Endothelial cell of umbilical vein (primary cell): ENCODE results near the gene NECAB2. TPM values are rescaled to one million over a fixed set of nuclear protein-coding genes. Genes with fewer than 3 reads are reported as not detected.

Experiments used
- BruUV-seq: library from RNA; stranded (reverse); fragments of 400-500 nt; replicated peaks from 2 replicates; lab custom pipeline; 2021; lab: Mats Ljungman, UMichigan
- CTCF ChIA-PET: fragments of 300-600, 350-600 bp; sonication (Branson Sonifier 250); formaldehyde crosslinking; loops from one replicate; lab custom pipeline; 2021; ENCODE audit warnings: antibody characterized with exemption, inconsistent platforms; lab: Charles Lee
- POLR2A ChIA-PET: fragments of 300-600, 350-600 bp; sonication (Branson Sonifier 250); formaldehyde crosslinking; loops from one replicate; lab custom pipeline; 2021; ENCODE audit warnings: antibody characterized with exemption, inconsistent platforms; lab: Charles Lee
- DNase-seq: peaks from one replicate; pipeline ENCODE4 v3.0.0-alpha.2; 2011; ENCODE audit warnings: low read depth, low spot score
- FAIRE-seq: peaks from 2 replicates; lab custom pipeline; 2011; peaks lifted over from hg19 to GRCh38; lab: Jason Lieb, UNC
- H2AFZ ChIP-seq: 2 replicates; pipeline ENCODE4 v1.6.0; 2012; ENCODE audit warnings: low read depth, low read length, control low read depth, inconsistent platforms
- H3K27ac ChIP-seq: 2 replicates; pipeline ENCODE4 v1.5.1; 2011; ENCODE audit warnings: low read depth, mild to moderate bottlenecking, control low read depth, low read length, moderate library complexity; ENCODE audit not compliant: insufficient read depth
- H3K27me3 ChIP-seq, 2 experiments: 2 replicates each; pipeline versions ENCODE4 v1.6.0 to v1.6.1; 2011; ENCODE audit warnings: low read length in 2 of 2, mixed read lengths in 1 of 2; ENCODE audit not compliant: control insufficient read depth in 2 of 2, insufficient read depth in 2 of 2
- H3K36me3 ChIP-seq, 2 experiments: 2 replicates in 1 of 2; 3 replicates in 1 of 2; pipeline ENCODE4 v1.5.1; 2011; ENCODE audit warnings: low read length in 2 of 2, mild to moderate bottlenecking in 1 of 2, moderate library complexity in 1 of 2; ENCODE audit not compliant: control insufficient read depth in 2 of 2, insufficient read depth in 2 of 2; ENCODE audit errors: extremely low read depth in 1 of 2
- H3K4me1 ChIP-seq: 3 replicates; pipeline ENCODE4 v1.5.1; 2011; ENCODE audit warnings: mild to moderate bottlenecking, low read length; ENCODE audit not compliant: control insufficient read depth, insufficient read depth; ENCODE audit errors: extremely low read depth
- H3K4me2 ChIP-seq: 2 replicates; pipeline ENCODE4 v1.6.1; 2011; ENCODE audit warnings: low read length, control low read depth, mixed read lengths; ENCODE audit not compliant: insufficient read depth
- H3K4me3 ChIP-seq, 3 experiments: fragments of 200-600 bp in 1 of 3; sonication (generic), shearing (Covaris generic) in 1 of 3; replicated peaks in 1 of 3; 2 replicates each; pipeline ENCODE4 v1.5.1; 2011 to 2016; ENCODE audit warnings: control low read depth in 3 of 3, low read length in 3 of 3, mild to moderate bottlenecking in 2 of 3, inconsistent platforms in 1 of 3, low read depth in 1 of 3, moderate library complexity in 1 of 3; ENCODE audit not compliant: insufficient read depth in 1 of 3
- H3K79me2 ChIP-seq: 2 replicates; pipeline ENCODE4 v1.6.0; 2012; ENCODE audit warnings: low read length, inconsistent platforms; ENCODE audit not compliant: control insufficient read depth, insufficient read depth
- H3K9ac ChIP-seq: replicated peaks from 2 replicates; pipeline ENCODE3; 2011; ENCODE audit warnings: low read length, control low read depth; ENCODE audit not compliant: insufficient read depth; ENCODE audit errors: extremely low read depth
- H3K9me1 ChIP-seq: replicated peaks from 3 replicates; pipeline ENCODE4 v1.6.0; 2011; ENCODE audit warnings: mild to moderate bottlenecking, low read length; ENCODE audit not compliant: control insufficient read depth, insufficient read depth; ENCODE audit errors: extremely low read depth
- H3K9me3 ChIP-seq: replicated peaks from 2 replicates; pipeline ENCODE4 v1.5.1; 2012; ENCODE audit warnings: low read length, inconsistent platforms; ENCODE audit not compliant: control insufficient read depth, insufficient read depth
- H4K20me1 ChIP-seq: replicated peaks from 2 replicates; pipeline ENCODE3; 2011; ENCODE audit warnings: mild to moderate bottlenecking, low read length; ENCODE audit not compliant: control insufficient read depth, insufficient read depth; ENCODE audit errors: extremely low read depth
- EZH2 ChIP-seq: IDR thresholded peaks from 2 replicates; pipeline ENCODE4 v1.6.1; 2012; ENCODE audit warnings: borderline replicate concordance, low read depth, mild to moderate bottlenecking, moderate library complexity, low read length, inconsistent platforms; ENCODE audit not compliant: severe bottlenecking
- FOS ChIP-seq: IDR thresholded peaks from 2 replicates; pipeline ENCODE4 v1.6.1; 2011; ENCODE audit warnings: mild to moderate bottlenecking, low read length, moderate library complexity, borderline replicate concordance; ENCODE audit not compliant: insufficient read depth
- GATA2 ChIP-seq: IDR thresholded peaks from 2 replicates; pipeline ENCODE4 v1.7.0; 2011; ENCODE audit warnings: low read depth, mild to moderate bottlenecking, moderate library complexity, mixed read lengths, low read length; ENCODE audit not compliant: insufficient read length, insufficient read depth
- JUN ChIP-seq: IDR thresholded peaks from 2 replicates; pipeline ENCODE4 v1.6.1; 2011; ENCODE audit warnings: borderline replicate concordance, low read depth; ENCODE audit not compliant: insufficient read length, insufficient read depth
- MYC ChIP-seq: IDR thresholded peaks from one replicate; pipeline ENCODE4 v1.6.1; 2011; ENCODE audit warnings: mild to moderate bottlenecking, low read depth, low read length
- POLR2A ChIP-seq: IDR thresholded peaks from 2 replicates; pipeline ENCODE4 v1.6.1; 2012; ENCODE audit warnings: low read depth, mild to moderate bottlenecking, control low read depth, low read length
- POLR2AphosphoS5 ChIP-seq: IDR thresholded peaks from 2 replicates; pipeline ENCODE4 v1.6.1; 2012; ENCODE audit warnings: low read depth, mild to moderate bottlenecking, control low read depth, low read length, moderate library complexity; ENCODE audit not compliant: insufficient read depth
- dilution Hi-C: fragments of 300-500 bp; cut with MboI; formaldehyde crosslinking; loops from one replicate; pipeline ENCODE4 v1.15.0; 2019; ENCODE audit warnings: low sequenced_read_pairs; ENCODE audit not compliant: extremely low pct_ligation_motif_present
- intact Hi-C: fragments of 100-400 bp; cut with micrococcal nuclease; formaldehyde crosslinking; loops from one replicate; pipeline ENCODE4 v1.10.0; 2022
- polyA plus RNA-seq, 4 experiments: library from polyadenylated mRNA; depleted of rRNA in 3 of 4; stranded (reverse) in 3 of 4; unstranded in 1 of 4; fragments of >200 nt; gene quantifications; 2 replicates each; pipeline versions ENCODE4 v1.2.1 to v1.2.3, GENCODE V29; 2011 to 2012; ENCODE audit warnings: missing spikeins in 1 of 4
- total RNA-seq: library from RNA; stranded (reverse); gene quantifications from 2 replicates; pipeline ENCODE4 v1.2.3, GENCODE V29; 2021
- TF ChIP-seq, protein P1 (sequence below): IDR thresholded peaks from 2 replicates; pipeline ENCODE4 v1.6.1; 2011; ENCODE audit not compliant: insufficient read depth, insufficient read length
- TF ChIP-seq, protein P2 (sequence below), 2 donors: IDR thresholded peaks; 1 replicate in 1 of 2; 2 replicates in 1 of 2; pipeline ENCODE4 v1.5.1; 2011; ENCODE audit warnings: low read length in 2 of 2, mild to moderate bottlenecking in 2 of 2, moderate library complexity in 2 of 2, control low read depth in 1 of 2, inconsistent platforms in 1 of 2, low read depth in 1 of 2; ENCODE audit not compliant: insufficient read depth in 1 of 2; ENCODE audit errors: extremely low read depth in 1 of 2

Gene NECAB2
- total and polyA plus RNA-seq, 2 donors (not counting 3 experiments of a cell fraction or from before 2014, with no cell fraction given) = 0.26 to 0.31 TPM

DNA sequence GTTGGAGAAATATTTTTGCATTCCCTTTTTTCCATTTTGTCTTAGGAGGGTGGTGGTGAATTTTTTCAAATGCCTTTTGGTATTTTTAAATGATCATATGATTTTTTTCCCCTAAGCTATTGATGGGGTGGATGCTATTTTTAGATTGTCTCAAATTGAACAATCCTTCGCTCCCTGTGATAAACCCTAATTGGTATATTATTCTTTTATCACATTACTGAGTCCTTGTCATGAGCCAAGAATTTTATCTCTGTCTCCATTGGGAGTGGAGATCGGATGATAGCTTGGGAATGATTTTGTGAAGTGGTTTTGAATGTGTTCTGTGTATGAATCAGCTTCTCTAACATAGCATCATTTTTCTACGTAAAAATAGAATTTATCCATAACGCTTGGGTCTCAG is 15.4 kb downstream of the NECAB2 start:
- Histone ChIP-seq H3K27me3 (peaks cover 2 to 7% of the 10 kb centered on the region in 2 experiments), H3K36me3 (no peaks in the 10 kb centered on the region), H3K9me1 (no peaks in the 10 kb centered on the region), H3K27ac (no peak overlapping the region), H3K4me1 (no peaks in the 10 kb centered on the region), H3K9me3 (no peaks in the 10 kb centered on the region), H4K20me1 (no peaks in the 10 kb centered on the region), H3K79me2 (no peaks in the 10 kb centered on the region), H2AFZ (no peak overlapping the region), H3K9ac (no peak overlapping the region), H3K4me2 (no peak overlapping the region), H3K4me3 (no peak overlapping the region)
- intact Hi-C loops = no loop called here
- DNase-seq (no peak), FAIRE-seq (no peak)
- POLR2A ChIA-PET = no interaction called here
- no TSS peak for BruUV-seq
- CTCF ChIA-PET = no interaction called here
- dilution Hi-C loops = no loop called here
- TF ChIP-seq POLR2A (no peak), FOS (no peak), MYC (no peak), EZH2 (no peak), POLR2AphosphoS5 (no peak), GATA2 (no peak), JUN (no peak)
- TF ChIP-seq, protein P1, sequence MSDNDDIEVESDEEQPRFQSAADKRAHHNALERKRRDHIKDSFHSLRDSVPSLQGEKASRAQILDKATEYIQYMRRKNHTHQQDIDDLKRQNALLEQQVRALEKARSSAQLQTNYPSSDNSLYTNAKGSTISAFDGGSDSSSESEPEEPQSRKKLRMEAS = no peak
- TF ChIP-seq, protein P2, sequence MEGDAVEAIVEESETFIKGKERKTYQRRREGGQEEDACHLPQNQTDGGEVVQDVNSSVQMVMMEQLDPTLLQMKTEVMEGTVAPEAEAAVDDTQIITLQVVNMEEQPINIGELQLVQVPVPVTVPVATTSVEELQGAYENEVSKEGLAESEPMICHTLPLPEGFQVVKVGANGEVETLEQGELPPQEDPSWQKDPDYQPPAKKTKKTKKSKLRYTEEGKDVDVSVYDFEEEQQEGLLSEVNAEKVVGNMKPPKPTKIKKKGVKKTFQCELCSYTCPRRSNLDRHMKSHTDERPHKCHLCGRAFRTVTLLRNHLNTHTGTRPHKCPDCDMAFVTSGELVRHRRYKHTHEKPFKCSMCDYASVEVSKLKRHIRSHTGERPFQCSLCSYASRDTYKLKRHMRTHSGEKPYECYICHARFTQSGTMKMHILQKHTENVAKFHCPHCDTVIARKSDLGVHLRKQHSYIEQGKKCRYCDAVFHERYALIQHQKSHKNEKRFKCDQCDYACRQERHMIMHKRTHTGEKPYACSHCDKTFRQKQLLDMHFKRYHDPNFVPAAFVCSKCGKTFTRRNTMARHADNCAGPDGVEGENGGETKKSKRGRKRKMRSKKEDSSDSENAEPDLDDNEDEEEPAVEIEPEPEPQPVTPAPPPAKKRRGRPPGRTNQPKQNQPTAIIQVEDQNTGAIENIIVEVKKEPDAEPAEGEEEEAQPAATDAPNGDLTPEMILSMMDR (IDR thresholded peaks at IDR 0.05; ENCODE audit: extremely low read depth in 1 of 2, insufficient read depth in 1 of 2, low read depth in 1 of 2, low read length in 2 of 2) = no peak
